Gastrocnemius medialis (tissue), 4 donors: ENCODE results near the gene ADCY2. TPM values are rescaled to one million over a fixed set of nuclear protein-coding genes. Genes with fewer than 3 reads are reported as not detected.

ENCODE experiments used
- ATAC-seq, 2 donors: fragments of 150-250 bp; one replicate each; pipeline ENCODE4 v1.9.1; 2016
- DNase-seq, 2 donors: peaks; one replicate each; pipeline ENCODE4 v3.0.0-alpha.2; 2019
- H3K27ac ChIP-seq, 4 donors: fragments of 200-600 bp; sonication (generic); 1 replicate in 1 of 4; 2 replicates in 3 of 4; pipeline ENCODE4 v1.5.1; 2016 to 2018; ENCODE audit warnings: mild to moderate bottlenecking in 2 of 4, moderate library complexity in 1 of 4
- H3K27me3 ChIP-seq, 3 donors: fragments of 200-600 bp; sonication (generic) in 2 of 3; 1 replicate in 1 of 3; 2 replicates in 2 of 3; pipeline versions ENCODE4 v1.5.1 to v1.6.0; 2016 to 2019; ENCODE audit warnings: mild to moderate bottlenecking in 1 of 3, moderate library complexity in 1 of 3
- H3K36me3 ChIP-seq, 2 donors: fragments of 200-600 bp; sonication (generic) in 1 of 2; one replicate each; pipeline ENCODE4 v1.5.1; 2017 to 2018
- H3K4me1 ChIP-seq, 2 donors: fragments of 200-600 bp; sonication (generic) in 1 of 2; one replicate each; pipeline ENCODE4 v1.5.1; 2016 to 2017; ENCODE audit warnings: mild to moderate bottlenecking in 2 of 2
- H3K4me3 ChIP-seq, 4 donors: fragments of 200-600 bp; sonication (generic) in 3 of 4; 1 replicate in 1 of 4; 2 replicates in 3 of 4; pipeline ENCODE4 v1.5.1; 2016 to 2019; ENCODE audit warnings: mild to moderate bottlenecking in 2 of 4
- H3K9me3 ChIP-seq, 3 donors: fragments of 200-600 bp; sonication (generic) in 2 of 3; 1 replicate in 1 of 3; 2 replicates in 2 of 3; pipeline ENCODE4 v1.5.1; 2016 to 2019
- POLR2A ChIP-seq, 2 donors: fragments of 450-650 bp; IDR thresholded peaks; one replicate each; pipeline ENCODE4 v1.6.1; 2017; ENCODE audit warnings: antibody characterized with exemption in 2 of 2, mild to moderate bottlenecking in 2 of 2, moderate library complexity in 2 of 2
- in situ Hi-C, 4 donors: fragments of 200-750 bp; cut with MboI; loops; one replicate each; pipeline versions ENCODE4 v1.15.0 to v1.8.0; 2017; ENCODE audit warnings: low sequenced_read_pairs in 4 of 4
- intact Hi-C: fragments of 100-400 bp; cut with DNase I; formaldehyde crosslinking; loops from one replicate; pipeline ENCODE4 v1.15.1; 2023; ENCODE audit warnings: low total_unique reads
- total RNA-seq, 4 donors: library from RNA; depleted of rRNA; stranded (reverse); fragments of >200 nt; gene quantifications; one replicate each; pipeline versions ENCODE4 v1.1.0 to v1.2.3, GENCODE V29; 2016
- TF ChIP-seq, protein P1 (sequence below), 5 experiments: fragments of 450-650 bp in 3 of 5; fragments of 200-600 bp in 2 of 5; sonication (generic) in 2 of 5; IDR thresholded peaks in 4 of 5; conservative IDR thresholded peaks in 1 of 5; 1 replicate in 4 of 5; 2 replicates in 1 of 5; pipeline ENCODE4 v1.5.1; 2016 to 2019; ENCODE audit warnings: antibody characterized with exemption in 5 of 5, mild to moderate bottlenecking in 3 of 5, moderate library complexity in 3 of 5

Gene ADCY2
- total RNA-seq, 4 donors from 2014 or later, result 24.3 to 50.1 (median 36.5) TPM

DNA sequence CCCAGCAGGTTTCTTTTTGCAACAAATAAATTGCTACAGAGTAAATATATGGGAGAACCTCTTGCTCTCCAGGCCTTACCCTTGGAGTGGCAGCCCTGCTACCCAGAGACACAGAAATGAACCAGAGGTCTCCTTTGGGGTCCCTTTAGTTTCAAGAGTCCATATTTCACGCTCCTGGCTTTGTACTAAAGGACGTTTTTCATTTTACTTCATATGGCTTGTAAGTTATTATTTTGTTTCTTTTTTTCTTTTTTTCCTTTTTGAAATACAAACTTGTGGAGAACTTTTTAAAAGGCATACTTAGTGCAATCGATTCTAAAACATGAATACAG, 3.3 kb upstream of the ADCY2 start:
- Histone ChIP-seq H3K27me3 (no peaks in the 10 kb centered on the region), H3K9me3 (no peaks in the 10 kb centered on the region), H3K36me3 (no peaks in the 10 kb centered on the region), H3K4me3 (no peak overlapping the region), H3K27ac (peak overlapping the region; percentile 69 to 89 (median 86)), H3K4me1 (peaks cover 4 to 16% of the 10 kb centered on the region in 2 donors)
- DNase-seq (no peak), ATAC-seq (no peak)
- no peak for TF ChIP-seq POLR2A (IDR thresholded peaks at IDR 0.05)
- TF ChIP-seq, protein P1, sequence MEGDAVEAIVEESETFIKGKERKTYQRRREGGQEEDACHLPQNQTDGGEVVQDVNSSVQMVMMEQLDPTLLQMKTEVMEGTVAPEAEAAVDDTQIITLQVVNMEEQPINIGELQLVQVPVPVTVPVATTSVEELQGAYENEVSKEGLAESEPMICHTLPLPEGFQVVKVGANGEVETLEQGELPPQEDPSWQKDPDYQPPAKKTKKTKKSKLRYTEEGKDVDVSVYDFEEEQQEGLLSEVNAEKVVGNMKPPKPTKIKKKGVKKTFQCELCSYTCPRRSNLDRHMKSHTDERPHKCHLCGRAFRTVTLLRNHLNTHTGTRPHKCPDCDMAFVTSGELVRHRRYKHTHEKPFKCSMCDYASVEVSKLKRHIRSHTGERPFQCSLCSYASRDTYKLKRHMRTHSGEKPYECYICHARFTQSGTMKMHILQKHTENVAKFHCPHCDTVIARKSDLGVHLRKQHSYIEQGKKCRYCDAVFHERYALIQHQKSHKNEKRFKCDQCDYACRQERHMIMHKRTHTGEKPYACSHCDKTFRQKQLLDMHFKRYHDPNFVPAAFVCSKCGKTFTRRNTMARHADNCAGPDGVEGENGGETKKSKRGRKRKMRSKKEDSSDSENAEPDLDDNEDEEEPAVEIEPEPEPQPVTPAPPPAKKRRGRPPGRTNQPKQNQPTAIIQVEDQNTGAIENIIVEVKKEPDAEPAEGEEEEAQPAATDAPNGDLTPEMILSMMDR (IDR thresholded peaks at IDR 0.05 in 4 of 5, conservative IDR thresholded peaks at IDR 0.05 in 1 of 5), result no peak
- intact Hi-C loops, result loop anchor here (1.0 to 10.0 kb wide), 6 partner anchors 131 to 1918 kb away; no protein-coding TSS in a partner anchor
- in situ Hi-C loops, result loop anchor here (10.0 to 25.0 kb wide), 5 partner anchors 120 to 370 kb away; no protein-coding TSS in a partner anchor

DNA sequence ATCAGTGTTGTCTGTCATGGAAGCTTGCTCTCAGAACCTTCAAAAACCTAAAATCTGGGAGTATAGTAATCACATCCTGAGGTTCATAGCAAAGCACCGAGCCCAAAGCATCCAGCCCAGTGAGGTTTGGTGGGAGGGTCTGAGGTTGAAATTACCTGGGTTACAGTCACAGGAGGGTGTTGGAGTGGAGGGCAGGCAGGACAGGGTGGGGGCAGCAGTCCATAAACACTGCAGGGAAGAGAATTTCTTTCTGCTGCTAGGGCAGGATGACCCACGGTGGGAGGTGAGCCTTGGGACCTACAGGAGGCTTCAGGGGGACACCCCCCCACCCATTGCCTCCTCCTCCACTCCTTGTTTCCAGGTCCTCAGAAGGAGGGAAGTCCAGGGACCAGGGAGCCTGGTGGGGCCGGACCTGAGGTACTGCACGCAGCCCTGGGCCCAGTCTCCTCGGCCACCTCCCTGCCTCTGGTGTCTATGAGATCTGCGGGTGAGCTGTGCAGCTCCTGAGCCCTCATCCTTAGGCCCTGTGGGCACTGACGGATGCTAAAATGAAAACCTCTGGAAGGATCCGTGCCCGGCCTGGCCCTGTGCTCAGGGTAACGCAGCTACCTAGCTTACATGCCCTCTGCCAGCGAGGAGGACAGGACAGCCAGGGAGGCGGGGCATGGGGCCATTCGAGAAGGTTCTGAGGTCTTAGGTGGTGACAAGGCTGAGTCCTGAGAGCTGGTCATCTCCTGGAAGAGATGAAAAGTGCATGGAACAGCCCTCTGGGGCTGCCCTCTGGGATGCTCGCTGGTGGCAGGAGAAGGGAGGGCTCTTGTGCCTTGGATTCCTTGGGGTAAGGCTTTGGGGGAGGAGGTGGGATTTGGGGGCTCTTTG, 1.8 kb upstream of the ADCY2 start:
- H3K4me3 ChIP-seq, result no peak overlapping the region
- peaks cover 12 to 27% of the 10 kb centered on the region in 2 donors for H3K4me1 ChIP-seq
- H3K27ac ChIP-seq, result peak overlapping the region; percentile 85 to 90 (median 88)
- intact Hi-C loops, result loop anchor here (2.0 to 10.0 kb wide), 6 partner anchors 261 to 1919 kb away; no protein-coding TSS in a partner anchor
- peak; percentile 28 to 61 for DNase-seq
- no peaks in the 10 kb centered on the region for H3K9me3 ChIP-seq
- in situ Hi-C loops, result loop anchor here (10.0 to 25.0 kb wide), 5 partner anchors 118 to 368 kb away; no protein-coding TSS in a partner anchor
- no peaks in the 10 kb centered on the region for H3K27me3 ChIP-seq
- TF ChIP-seq POLR2A (IDR thresholded peaks at IDR 0.05), result no peak
- TF ChIP-seq, protein P1 (IDR thresholded peaks at IDR 0.05 in 4 of 5, conservative IDR thresholded peaks at IDR 0.05 in 1 of 5), result no peak
- H3K36me3 ChIP-seq, result no peaks in the 10 kb centered on the region
- ATAC-seq, result no peak

DNA sequence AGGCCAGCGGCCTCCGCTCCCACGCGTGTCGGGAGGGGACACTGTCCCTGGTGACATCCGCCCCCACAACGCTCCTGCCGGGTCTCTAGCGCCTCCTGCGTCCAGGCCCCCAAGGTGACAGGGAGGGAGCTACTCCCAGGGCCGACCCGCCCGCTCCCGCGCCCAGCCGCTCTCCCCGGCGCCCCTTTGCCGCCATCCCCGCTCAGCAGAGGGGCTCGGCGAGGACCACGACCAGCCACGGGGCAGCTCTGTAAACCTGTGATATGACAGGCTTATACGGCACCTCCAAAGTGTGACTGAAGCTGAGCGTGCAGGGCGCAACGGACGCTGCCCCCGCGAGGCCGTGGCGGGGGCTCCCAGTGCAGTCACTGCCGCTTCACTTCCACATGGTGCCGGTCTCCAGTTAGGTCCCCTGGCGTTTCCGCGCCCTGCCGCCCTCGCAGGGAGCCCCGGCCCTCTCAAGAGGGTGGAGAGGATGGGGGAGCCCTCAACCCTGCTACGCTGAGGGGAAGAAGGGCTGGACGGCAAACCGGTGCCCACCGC, 978 bp upstream of the ADCY2 start:
- intact Hi-C loops (loop anchor here (2.0 to 10.0 kb wide), 7 partner anchors 182 to 1920 kb away; no protein-coding TSS in a partner anchor), in situ Hi-C loops (loop anchor here (10.0 to 25.0 kb wide), 5 partner anchors 117 to 367 kb away; no protein-coding TSS in a partner anchor)
- Histone ChIP-seq H3K27ac (peak overlapping the region; percentile 85 to 90 (median 88)), H3K9me3 (no peaks in the 10 kb centered on the region), H3K4me3 (peak overlapping the region; percentile 51 to 59 (median 58)), H3K27me3 (no peaks in the 10 kb centered on the region), H3K36me3 (no peaks in the 10 kb centered on the region), H3K4me1 (peaks cover 20 to 35% of the 10 kb centered on the region in 2 donors)
- peak; percentile 9 to 11 for ATAC-seq
- DNase-seq, result peak; percentile 26 to 41
- TF ChIP-seq POLR2A (IDR thresholded peaks at IDR 0.05), result no peak
- TF ChIP-seq, protein P1 (IDR thresholded peaks at IDR 0.05 in 4 of 5, conservative IDR thresholded peaks at IDR 0.05 in 1 of 5), result peak in 3 of 5 experiments; percentile 12 to 25 (median 23)

DNA sequence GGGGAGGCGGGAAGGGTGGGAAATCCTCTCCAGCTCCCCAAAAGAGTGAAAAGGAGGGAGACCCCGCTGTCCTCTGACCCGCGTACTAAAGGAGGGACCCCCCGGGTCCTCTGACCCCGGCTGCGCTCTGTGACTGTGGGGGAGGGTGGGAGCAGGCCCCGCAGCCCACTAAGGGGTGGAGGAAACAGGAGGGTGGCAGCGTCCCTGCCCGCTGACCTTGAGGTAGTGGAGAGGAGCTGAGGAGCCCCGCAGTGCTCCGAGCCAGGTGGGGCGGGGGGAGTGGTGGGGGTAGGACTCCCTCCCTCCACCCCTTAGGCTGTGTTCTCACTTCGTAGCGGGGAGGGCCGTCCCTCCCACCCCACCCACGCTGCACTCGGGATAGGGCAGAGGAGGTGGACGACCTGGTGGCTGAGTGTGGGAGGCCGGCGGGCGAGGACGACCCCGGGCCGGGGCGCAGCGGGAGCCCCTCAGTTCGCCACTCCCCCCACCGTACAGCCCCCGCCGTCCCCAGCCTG, 449 bp upstream of the ADCY2 start:
- Histone ChIP-seq H3K4me3 (peak overlapping the region; percentile 51 to 59 (median 58)), H3K27me3 (no peaks in the 10 kb centered on the region), H3K9me3 (no peaks in the 10 kb centered on the region), H3K4me1 (peaks cover 26 to 40% of the 10 kb centered on the region in 2 donors), H3K36me3 (no peaks in the 10 kb centered on the region), H3K27ac (peak overlapping the region; percentile 85 to 90 (median 88))
- ATAC-seq (peak; percentile 3 to 12), DNase-seq (peak in 1 of 2 donors; percentile 56)
- TF ChIP-seq, protein P1 (IDR thresholded peaks at IDR 0.05 in 4 of 5, conservative IDR thresholded peaks at IDR 0.05 in 1 of 5), result no peak
- TF ChIP-seq POLR2A (IDR thresholded peaks at IDR 0.05), result peak in 1 of 2 donors; percentile 19
- intact Hi-C loops (loop anchor here (2.0 to 10.0 kb wide), 5 partner anchors 182 to 1921 kb away; no protein-coding TSS in a partner anchor), in situ Hi-C loops (loop anchor here (10.0 to 25.0 kb wide), 5 partner anchors 117 to 367 kb away; no protein-coding TSS in a partner anchor)
